Measurements from ENCODE around the gene GTF2F2.
"Not testable (repeated sequence)": the region's sequence is repeated elsewhere in the genome, so short reads cannot be mapped to it uniquely, and the experiment has no call there.

GTF2F2 gene

GRCh38 chr13:45219123-45219891, 99.0 kb downstream of the GTF2F2 start:
- no peak for DNase-seq

- no peak for DNase-seq
Observed at GRCh38 chr13:45219938-45220375, 99.6 kb downstream of the GTF2F2 start.

GRCh38 chr13:45220403-45220802, 100.1 kb downstream of the GTF2F2 start:
- no peak for DNase-seq

- DNase-seq = no peak
Observed at GRCh38 chr13:45222516-45222915, 102.2 kb downstream of the GTF2F2 start.

GRCh38 chr13:45222919-45223318, 102.6 kb downstream of the GTF2F2 start:
- no peak for DNase-seq

GRCh38 chr13:45224176-45224575, 103.9 kb downstream of the GTF2F2 start:
- DNase-seq = no peak

GRCh38 chr13:45225370-45225769, 105.1 kb downstream of the GTF2F2 start:
- no peak for DNase-seq

- no peak for DNase-seq
Observed at GRCh38 chr13:45226024-45226423, 105.7 kb downstream of the GTF2F2 start.

GRCh38 chr13:45228002-45228401, 107.7 kb downstream of the GTF2F2 start:
- DNase-seq = no peak

- no peak for DNase-seq
Observed at GRCh38 chr13:45229172-45229571, 108.9 kb downstream of the GTF2F2 start.

- no peak for DNase-seq
Observed at GRCh38 chr13:45231305-45231704, 111.0 kb downstream of the GTF2F2 start.

- DNase-seq = no peak
Observed at GRCh38 chr13:45231722-45232121, 111.4 kb downstream of the GTF2F2 start.

- DNase-seq = no peak
Observed at GRCh38 chr13:45232591-45232990, 112.3 kb downstream of the GTF2F2 start.

- DNase-seq = no peak
Observed at GRCh38 chr13:45238945-45239795, 118.9 kb downstream of the GTF2F2 start.

- no peak for DNase-seq
Observed at GRCh38 chr13:45240143-45240542, 119.8 kb downstream of the GTF2F2 start.

- DNase-seq = no peak
Observed at GRCh38 chr13:45242070-45242469, 121.8 kb downstream of the GTF2F2 start.

- no peak for DNase-seq
Observed at GRCh38 chr13:45242524-45242923, 122.2 kb downstream of the GTF2F2 start.

- DNase-seq = no peak
Observed at GRCh38 chr13:45243077-45243476, 122.8 kb downstream of the GTF2F2 start.

GRCh38 chr13:45244736-45245135, 124.4 kb downstream of the GTF2F2 start:
- DNase-seq = not testable (repeated sequence)

- no peak for DNase-seq
Observed at GRCh38 chr13:45249662-45250061, 129.4 kb downstream of the GTF2F2 start.

- DNase-seq = no peak
Observed at GRCh38 chr13:45254396-45254795, 134.1 kb downstream of the GTF2F2 start.

GRCh38 chr13:45255247-45255987, 135.1 kb downstream of the GTF2F2 start:
- DNase-seq = no peak

GRCh38 chr13:45256254-45256653, 135.9 kb downstream of the GTF2F2 start:
- DNase-seq = no peak
